Fibroblast of lung (primary cell): ENCODE measurements around the gene DOCK4.

Experiments used
- EZH2 ChIP-seq: IDR thresholded peaks from 2 replicates; pipeline ENCODE4 v1.5.1; 2012; ENCODE audit warnings: low read length, control low read depth, mild to moderate bottlenecking; ENCODE audit errors: missing control alignments
- TF ChIP-seq, protein P1 (sequence below), 2 donors: IDR thresholded peaks in 1 of 2; conservative IDR thresholded peaks in 1 of 2; 1 replicate in 1 of 2; 2 replicates in 1 of 2; pipeline ENCODE4 v1.5.1; 2011 to 2012; ENCODE audit warnings: low read length in 2 of 2, control low read depth in 1 of 2, inconsistent platforms in 1 of 2, low read depth in 1 of 2, mild to moderate bottlenecking in 1 of 2

DNA sequence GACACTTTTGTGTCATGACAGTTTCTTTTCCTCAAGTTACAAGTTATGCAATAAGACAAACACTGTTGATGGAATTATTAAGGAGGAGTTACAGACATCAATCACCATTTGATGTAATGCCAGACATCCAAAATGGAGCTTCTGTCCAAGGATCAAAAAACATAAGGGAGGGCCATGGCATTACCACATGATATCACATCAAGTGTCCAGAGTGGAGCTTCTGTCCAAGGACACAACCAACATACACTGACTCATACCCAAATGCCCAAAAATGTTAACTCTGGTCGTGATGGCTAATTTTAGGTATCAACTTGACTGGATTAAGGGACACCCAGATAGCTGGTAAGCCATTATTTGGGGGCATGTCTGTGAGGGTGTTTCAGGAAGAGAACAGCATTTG, 140.4 kb downstream of the DOCK4 start:
- TF ChIP-seq, protein P1, sequence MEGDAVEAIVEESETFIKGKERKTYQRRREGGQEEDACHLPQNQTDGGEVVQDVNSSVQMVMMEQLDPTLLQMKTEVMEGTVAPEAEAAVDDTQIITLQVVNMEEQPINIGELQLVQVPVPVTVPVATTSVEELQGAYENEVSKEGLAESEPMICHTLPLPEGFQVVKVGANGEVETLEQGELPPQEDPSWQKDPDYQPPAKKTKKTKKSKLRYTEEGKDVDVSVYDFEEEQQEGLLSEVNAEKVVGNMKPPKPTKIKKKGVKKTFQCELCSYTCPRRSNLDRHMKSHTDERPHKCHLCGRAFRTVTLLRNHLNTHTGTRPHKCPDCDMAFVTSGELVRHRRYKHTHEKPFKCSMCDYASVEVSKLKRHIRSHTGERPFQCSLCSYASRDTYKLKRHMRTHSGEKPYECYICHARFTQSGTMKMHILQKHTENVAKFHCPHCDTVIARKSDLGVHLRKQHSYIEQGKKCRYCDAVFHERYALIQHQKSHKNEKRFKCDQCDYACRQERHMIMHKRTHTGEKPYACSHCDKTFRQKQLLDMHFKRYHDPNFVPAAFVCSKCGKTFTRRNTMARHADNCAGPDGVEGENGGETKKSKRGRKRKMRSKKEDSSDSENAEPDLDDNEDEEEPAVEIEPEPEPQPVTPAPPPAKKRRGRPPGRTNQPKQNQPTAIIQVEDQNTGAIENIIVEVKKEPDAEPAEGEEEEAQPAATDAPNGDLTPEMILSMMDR (conservative IDR thresholded peaks at IDR 0.05 in 1 of 2, IDR thresholded peaks at IDR 0.05 in 1 of 2; ENCODE audit: low read depth in 1 of 2, low read length in 2 of 2), result no peak
- no peak for TF ChIP-seq EZH2
